Placental pericyte (primary cell): Measurements from ENCODE around the gene TBC1D13. TPM values are rescaled to one million over a fixed set of nuclear protein-coding genes. Genes with fewer than 3 reads are reported as not detected.

Source experiments
- small RNA-seq: library from RNA; depleted of rRNA; stranded (forward); fragments of <200 nt; gene quantifications from one replicate; pipeline ENCODE3, GENCODE V24; 2012; ENCODE audit warnings: low replicate concordance
- total RNA-seq: library from RNA; depleted of rRNA; stranded (reverse); fragments of >200 nt; gene quantifications from 2 replicates; pipeline ENCODE4 v1.2.3, GENCODE V29; 2012

Gene TBC1D13, protein sequence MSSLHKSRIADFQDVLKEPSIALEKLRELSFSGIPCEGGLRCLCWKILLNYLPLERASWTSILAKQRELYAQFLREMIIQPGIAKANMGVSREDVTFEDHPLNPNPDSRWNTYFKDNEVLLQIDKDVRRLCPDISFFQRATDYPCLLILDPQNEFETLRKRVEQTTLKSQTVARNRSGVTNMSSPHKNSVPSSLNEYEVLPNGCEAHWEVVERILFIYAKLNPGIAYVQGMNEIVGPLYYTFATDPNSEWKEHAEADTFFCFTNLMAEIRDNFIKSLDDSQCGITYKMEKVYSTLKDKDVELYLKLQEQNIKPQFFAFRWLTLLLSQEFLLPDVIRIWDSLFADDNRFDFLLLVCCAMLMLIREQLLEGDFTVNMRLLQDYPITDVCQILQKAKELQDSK
- 17.8 and 18.2 TPM in 2 replicates for total RNA-seq

DNA sequence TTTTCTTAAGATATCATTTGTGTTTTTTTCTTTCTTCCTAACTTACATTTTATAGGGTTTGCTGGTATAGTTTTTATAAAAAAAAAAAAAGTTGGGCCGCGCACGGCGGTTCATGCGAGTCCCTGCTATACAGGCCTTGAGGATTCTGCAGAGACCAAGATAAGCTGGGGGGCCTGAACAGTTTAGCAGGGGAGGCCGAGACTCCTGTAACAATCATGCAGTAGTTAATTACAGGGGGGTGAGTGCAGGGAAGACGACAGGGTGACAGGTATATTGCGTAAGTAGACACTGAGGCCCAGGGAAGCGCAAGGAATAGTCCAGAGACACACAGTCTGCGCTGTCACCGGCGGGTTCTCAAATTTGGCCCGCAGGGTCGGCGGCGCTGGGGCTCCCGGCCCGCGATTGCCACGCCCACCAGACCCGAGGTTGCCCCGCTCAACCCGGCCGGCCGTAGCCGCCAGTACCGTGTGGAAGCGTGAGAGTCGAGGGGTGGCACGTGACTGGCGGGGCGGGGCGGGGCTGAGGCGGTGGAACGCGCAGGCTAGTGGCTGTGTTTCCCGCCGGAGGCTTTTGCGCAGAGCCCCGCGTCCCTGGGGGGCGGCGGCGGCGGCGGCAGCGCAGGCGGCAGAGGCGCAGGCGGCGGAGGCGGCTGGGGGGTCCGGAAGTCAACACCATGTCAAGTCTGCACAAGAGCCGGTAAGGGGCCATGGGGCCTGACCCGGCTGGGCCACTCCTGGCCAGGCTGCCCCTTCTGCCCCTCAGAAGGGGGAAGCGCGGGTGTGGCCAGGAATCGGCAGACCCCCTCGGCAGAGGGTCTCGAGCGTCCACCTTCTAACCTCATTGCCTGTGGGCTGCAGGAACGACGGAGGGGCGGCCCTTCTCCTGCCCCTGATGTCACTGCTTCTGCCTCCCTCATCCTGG is at the start of gene TBC1D13:
Gene TBC1D13, plus strand, starts transcription at position 573 of the 921 bp plus-strand sequence. Its CDS starts 101 bp downstream, at position 674.

DNA sequence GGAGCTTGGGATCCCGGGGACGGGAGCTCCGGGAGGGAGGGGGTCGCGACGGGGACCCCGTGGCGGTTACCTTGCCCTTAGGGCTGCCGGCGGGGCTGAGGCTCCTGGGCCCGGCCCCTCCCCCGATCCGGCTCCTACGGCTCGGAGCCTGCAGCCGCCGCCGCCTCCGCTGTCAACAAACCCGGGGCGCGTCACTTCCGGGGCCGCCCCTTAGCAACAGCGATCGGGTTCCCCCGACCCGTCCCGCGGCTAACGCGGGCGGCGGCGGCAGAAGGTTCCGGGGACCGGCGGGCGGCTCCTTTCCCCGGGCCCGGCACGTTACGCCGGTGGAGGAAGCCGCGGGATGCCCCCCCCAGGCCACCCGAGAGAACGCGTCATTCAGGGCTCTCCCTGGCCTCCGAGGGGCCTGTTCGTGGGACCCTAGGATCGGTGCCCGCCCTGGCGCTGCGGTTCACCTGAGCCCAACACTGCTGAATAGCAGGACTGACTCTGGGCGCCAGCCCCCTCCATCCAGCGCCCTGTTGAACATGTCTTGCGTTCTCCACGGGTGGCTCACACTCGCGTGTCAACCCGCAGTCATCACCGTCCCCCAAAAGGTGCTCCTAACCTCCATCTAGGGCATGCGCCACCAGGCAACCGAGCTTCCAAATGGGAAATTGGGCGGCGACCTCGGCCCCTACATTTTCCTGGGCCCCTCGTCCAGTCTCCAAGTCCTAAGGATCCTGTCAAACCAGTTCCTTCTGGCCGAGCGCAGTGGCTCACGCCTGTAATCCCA is 15.1 kb upstream of the TBC1D13 start, which contains the start of gene ZER1:
Gene ZER1, minus strand, starts transcription at position 183 of the 775 bp plus-strand sequence. CDS start 16,362 bp downstream, outside the sequence.

DNA sequence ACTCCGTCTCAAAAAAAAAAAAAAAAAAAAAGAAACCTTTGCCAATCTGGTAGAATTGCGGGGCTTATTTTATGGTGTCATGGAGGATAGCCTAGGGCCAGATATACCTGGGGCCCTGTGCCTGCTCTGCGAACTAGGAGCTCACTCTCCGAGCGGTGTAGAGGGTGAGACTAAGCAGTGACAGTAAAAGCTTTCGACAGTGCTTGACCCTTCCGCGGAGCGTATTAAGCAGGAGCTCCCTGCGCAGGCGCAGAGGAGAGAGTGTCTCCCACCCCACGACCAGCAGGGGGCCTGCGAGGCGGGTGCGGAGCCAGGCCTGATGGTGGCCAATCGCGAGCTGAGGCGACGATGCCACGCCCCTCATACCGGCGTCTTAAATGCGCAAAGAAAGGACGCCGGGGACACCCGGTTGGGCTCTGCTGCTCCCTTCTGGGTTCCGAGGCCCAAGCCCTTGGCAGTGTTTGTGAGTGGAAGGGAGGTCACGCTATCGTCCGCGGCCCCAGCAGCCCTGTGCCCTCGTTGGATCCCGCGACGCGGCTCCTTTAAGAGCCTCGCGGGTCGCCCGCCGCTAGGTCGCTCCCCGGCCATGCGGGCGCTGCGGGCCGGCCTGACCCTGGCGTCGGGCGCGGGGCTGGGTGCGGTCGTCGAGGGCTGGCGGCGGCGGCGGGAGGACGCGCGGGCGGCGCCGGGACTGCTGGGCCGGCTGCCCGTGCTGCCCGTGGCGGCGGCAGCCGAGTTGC is 31.2 kb downstream of the TBC1D13 start, which contains the start of gene ENDOG:
Gene ENDOG, plus strand, starts transcription at position 402 of the 740 bp plus-strand sequence. Its CDS starts 185 bp downstream, at position 587.

DNA sequence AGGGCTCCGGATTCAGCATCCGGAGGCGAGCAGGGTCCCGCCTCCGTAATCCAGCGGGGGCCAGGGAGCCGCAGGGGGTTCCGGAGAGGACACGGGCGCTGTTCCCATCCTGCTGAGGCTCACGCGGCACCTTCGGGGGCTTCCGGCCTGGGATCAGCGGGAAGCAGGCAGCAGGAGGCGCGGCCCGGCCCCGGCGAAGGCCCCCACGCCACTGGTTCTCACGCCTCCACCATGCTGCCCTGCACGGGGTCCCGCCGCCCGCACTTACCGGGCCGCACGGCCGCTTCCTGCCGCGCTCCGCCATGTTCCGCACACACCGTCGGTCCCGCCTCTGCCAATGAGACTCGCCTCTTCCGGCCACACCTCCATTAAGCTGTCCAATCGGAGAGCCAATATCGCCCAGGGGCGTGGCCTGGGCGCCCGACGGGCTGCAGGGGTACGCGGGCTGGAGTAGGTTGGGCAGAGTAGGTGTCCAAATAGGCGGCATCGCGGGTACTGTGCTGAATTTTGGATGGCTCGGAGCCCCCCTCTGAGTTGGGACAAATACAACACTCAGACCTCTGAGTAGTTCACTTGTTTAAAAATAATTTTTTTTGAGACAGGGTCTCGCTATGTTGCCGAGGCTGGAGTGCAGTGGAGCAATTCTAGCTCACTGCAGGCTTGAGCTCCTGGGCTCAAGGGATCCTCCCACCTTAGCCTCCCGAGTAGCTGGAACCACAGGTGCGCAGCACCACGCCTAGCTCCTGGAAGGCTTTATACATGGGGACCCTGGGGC is 42.6 kb downstream of the TBC1D13 start, which contains the start of gene SPOUT1:
Gene SPOUT1, minus strand, starts transcription at position 318 of the 775 bp plus-strand sequence. Its CDS starts 14 bp downstream, at position 304.

Small RNA genes within 50 kb of the gene (small RNA-seq; reads per million reads assigned to genes)
- not detected for gene RF00017

Other genes starting within 250 kb of the TBC1D13 start
- 290 and 407 TPM in 2 replicates for gene SPTAN1, start 234.7 kb upstream of the TBC1D13 start, total RNA-seq
- gene DYNC2I2, start 130.4 kb upstream of the TBC1D13 start, total RNA-seq = 39.4 and 95.5 TPM in 2 replicates
- gene SET, start 98.0 kb upstream of the TBC1D13 start, total RNA-seq = 395 and 658 TPM in 2 replicates
- 3.1 and 3.7 TPM in 2 replicates for gene PKN3, start 84.8 kb upstream of the TBC1D13 start, total RNA-seq
- 67.0 and 73.5 TPM in 2 replicates for gene ZDHHC12, start 63.1 kb upstream of the TBC1D13 start, total RNA-seq
- 19.0 and 35.0 TPM in 2 replicates for gene ZER1, start 15.3 kb upstream of the TBC1D13 start, total RNA-seq
- 7.7 and 35.5 TPM in 2 replicates for gene ENDOG, start 31.2 kb downstream of the TBC1D13 start, total RNA-seq
- gene SPOUT1, start 42.5 kb downstream of the TBC1D13 start, total RNA-seq = 11.2 and 40.4 TPM in 2 replicates
- gene KYAT1, start 94.7 kb downstream of the TBC1D13 start, total RNA-seq = 5.3 and 13.3 TPM in 2 replicates
- 70.5 and 117 TPM in 2 replicates for gene LRRC8A, start 94.9 kb downstream of the TBC1D13 start, total RNA-seq
- 3.6 and 24.5 TPM in 2 replicates for gene PHYHD1, start 133.7 kb downstream of the TBC1D13 start, total RNA-seq
- gene DOLK, start 160.3 kb downstream of the TBC1D13 start, total RNA-seq = 33.7 and 40.4 TPM in 2 replicates
- 56.7 and 99.2 TPM in 2 replicates for gene NUP188, start 160.4 kb downstream of the TBC1D13 start, total RNA-seq
- gene SH3GLB2, start 241.1 kb downstream of the TBC1D13 start, total RNA-seq = 49.7 and 61.0 TPM in 2 replicates
- 24.1 and 30.9 TPM in 2 replicates for gene MIGA2, start 249.4 kb downstream of the TBC1D13 start, total RNA-seq